GM10266 (cell line): ENCODE results near the gene ALKAL2.

Source experiments
- DNase-seq: peaks from one replicate; pipeline ENCODE4 v3.0.0; 2012; ENCODE audit errors: extremely low spot score
- CTCF ChIP-seq: IDR thresholded peaks from 2 replicates; pipeline ENCODE4 v1.5.1; 2012; ENCODE audit warnings: mild to moderate bottlenecking, low read depth; ENCODE audit not compliant: control insufficient read depth, insufficient read depth; ENCODE audit errors: missing control alignments

The ALKAL2 gene

GRCh38 chr2:270861-271260 is 17.0 kb downstream of the ALKAL2 start:
- no peak for DNase-seq
- no peak for TF ChIP-seq CTCF

GRCh38 chr2:269356-270030 is 18.4 kb downstream of the ALKAL2 start:
- no peak for DNase-seq
- no peak for TF ChIP-seq CTCF

GRCh38 chr2:268323-268722 is 19.6 kb downstream of the ALKAL2 start:
- TF ChIP-seq CTCF = no peak
- no peak for DNase-seq

- no peak for TF ChIP-seq CTCF
- peak; percentile 98 for DNase-seq
Observed at GRCh38 chr2:264493-265468, 23.1 kb downstream of the ALKAL2 start, which contains the start of gene ACP1. Gene ACP1 (plus strand): TSS chr2:264947. CDS start chr2:264965, 18 bp downstream.

GRCh38 chr2:263774-264492 is 24.0 kb downstream of the ALKAL2 start, which contains the start of gene SH3YL1:
Gene SH3YL1 (minus strand): TSS chr2:264032. CDS start chr2:263984, 48 bp downstream.
- DNase-seq = peak; percentile 60
- no peak for TF ChIP-seq CTCF

- no peak for DNase-seq
- no peak for TF ChIP-seq CTCF
Observed at GRCh38 chr2:263022-263738, 24.7 kb downstream of the ALKAL2 start.
